ENCODE results near the gene MYH10. TPM values are rescaled to one million over a fixed set of nuclear protein-coding genes. Genes with fewer than 3 reads are reported as not detected.
"Not testable (repeated sequence)": the region's sequence is repeated elsewhere in the genome, so short reads cannot be mapped to it uniquely, and the experiment has no call there.

MYH10 gene
- total RNA-seq (2014; rRNA removed; shearing (Covaris generic)) = 28.4 and 32.9 TPM in 2 replicates

GRCh38 chr17:8630227-8630801 lies at the start of gene MYH10:
MYH10 (minus strand) TSS chr17:8630725; CDS start chr17:8623246, 7,479 bp downstream.
- no peak for DNase-seq (ENCODE audit: low read depth)

- no peak for DNase-seq (ENCODE audit: low read depth)
Measured at GRCh38 chr17:8679126-8679525, 48.6 kb upstream of the MYH10 start.

GRCh38 chr17:8675306-8675705 lies 44.8 kb upstream of the MYH10 start:
- no peak for DNase-seq (ENCODE audit: low read depth)

- no peak for DNase-seq (ENCODE audit: low read depth)
Measured at GRCh38 chr17:8674344-8675305, 44.1 kb upstream of the MYH10 start.

GRCh38 chr17:8673612-8674011 lies 43.1 kb upstream of the MYH10 start:
- DNase-seq (ENCODE audit: low read depth) = peak; percentile 60

- DNase-seq (ENCODE audit: low read depth) = no peak
Measured at GRCh38 chr17:8672326-8672725, 41.8 kb upstream of the MYH10 start.

GRCh38 chr17:8670421-8670820 lies 39.9 kb upstream of the MYH10 start:
- no peak for DNase-seq (ENCODE audit: low read depth)

GRCh38 chr17:8668176-8668740 lies 37.7 kb upstream of the MYH10 start:
- DNase-seq (ENCODE audit: low read depth) = no peak

- DNase-seq (ENCODE audit: low read depth) = no peak
Measured at GRCh38 chr17:8667421-8667820, 36.9 kb upstream of the MYH10 start.

GRCh38 chr17:8665684-8666083 lies 35.2 kb upstream of the MYH10 start:
- DNase-seq (ENCODE audit: low read depth) = no peak

- no peak for DNase-seq (ENCODE audit: low read depth)
Measured at GRCh38 chr17:8664456-8665126, 34.1 kb upstream of the MYH10 start.

- no peak for DNase-seq (ENCODE audit: low read depth)
Measured at GRCh38 chr17:8662973-8663372, 32.4 kb upstream of the MYH10 start.

- no peak for DNase-seq (ENCODE audit: low read depth)
Measured at GRCh38 chr17:8662076-8662831, 31.7 kb upstream of the MYH10 start.

GRCh38 chr17:8660709-8661108 lies 30.2 kb upstream of the MYH10 start:
- not testable (repeated sequence) for DNase-seq (ENCODE audit: low read depth)

- DNase-seq (ENCODE audit: low read depth) = no peak
Measured at GRCh38 chr17:8659758-8660410, 29.4 kb upstream of the MYH10 start.

GRCh38 chr17:8658810-8659209 lies 28.3 kb upstream of the MYH10 start:
- no peak for DNase-seq (ENCODE audit: low read depth)

- no peak for DNase-seq (ENCODE audit: low read depth)
Measured at GRCh38 chr17:8656693-8657092, 26.2 kb upstream of the MYH10 start.

GRCh38 chr17:8654822-8655221 lies 24.3 kb upstream of the MYH10 start:
- DNase-seq (ENCODE audit: low read depth) = no peak

GRCh38 chr17:8651013-8651412 lies 20.5 kb upstream of the MYH10 start:
- DNase-seq (ENCODE audit: low read depth) = no peak

GRCh38 chr17:8650119-8650499 lies 19.6 kb upstream of the MYH10 start:
- no peak for DNase-seq (ENCODE audit: low read depth)

Measured in Daoy (cell line).